Aorta (tissue), 5 donors: Measurements from ENCODE around the gene NOSIP. TPM values are rescaled to one million over a fixed set of nuclear protein-coding genes. Genes with fewer than 3 reads are reported as not detected.

Source experiments
- ATAC-seq: fragments of 200-7000 bp; cut with Tn5 transposase; one replicate; pipeline ENCODE4 v1.9.1; 2022; ENCODE audit warnings: moderate library complexity; ENCODE audit not compliant: low FRiP score
- DNase-seq, 2 donors: peaks; one replicate each; pipeline ENCODE4 v3.0.0-alpha.2; 2020
- H3K27ac ChIP-seq, 2 donors: one replicate each; pipeline ENCODE4 v1.5.1; 2013; ENCODE audit warnings: low read length in 2 of 2, mild to moderate bottlenecking in 2 of 2, moderate library complexity in 2 of 2, control low read depth in 1 of 2, inconsistent platforms in 1 of 2, low read depth in 1 of 2
- H3K27me3 ChIP-seq, 2 donors: one replicate each; pipeline ENCODE4 v1.6.1; 2013; ENCODE audit warnings: control low read depth in 1 of 2, low read length in 1 of 2, mild to moderate bottlenecking in 1 of 2, moderate library complexity in 1 of 2; ENCODE audit not compliant: insufficient read depth in 2 of 2, control insufficient read depth in 1 of 2
- H3K36me3 ChIP-seq, 2 donors: one replicate each; pipeline ENCODE4 v1.6.1; 2013; ENCODE audit warnings: control low read depth in 1 of 2, low read length in 1 of 2, mild to moderate bottlenecking in 1 of 2; ENCODE audit not compliant: insufficient read depth in 2 of 2, control insufficient read depth in 1 of 2
- H3K4me1 ChIP-seq, 2 donors: one replicate each; pipeline ENCODE4 v1.6.1; 2013; ENCODE audit warnings: low read length in 2 of 2, control low read depth in 1 of 2, mild to moderate bottlenecking in 1 of 2, moderate library complexity in 1 of 2; ENCODE audit not compliant: insufficient read depth in 2 of 2, control insufficient read depth in 1 of 2
- H3K4me3 ChIP-seq, 2 donors: one replicate each; pipeline ENCODE4 v1.5.1; 2013; ENCODE audit warnings: low read length in 2 of 2, control low read depth in 1 of 2, mild to moderate bottlenecking in 1 of 2
- H3K9me3 ChIP-seq: one replicate; pipeline ENCODE4 v1.6.1; 2013; ENCODE audit warnings: mild to moderate bottlenecking, low read length; ENCODE audit not compliant: control insufficient read depth
- WGBS, 2 donors: extraction: QIAGEN DNeasy Blood & Tissue Kit; methylation state at CpG; one replicate each; pipeline ENCODE4 v1.1.7; 2013; 5-methylcytosine and 5-hydroxymethylcytosine counted together
- intact Hi-C, 2 donors: fragments of 100-400 bp; cut with DNase I; formaldehyde crosslinking; loops; one replicate each; pipeline versions ENCODE4 v1.14.2 to v1.15.0; 2022
- polyA plus RNA-seq, 2 donors: library from polyadenylated mRNA; stranded (reverse); fragments of 200-250 nt; gene quantifications; one replicate each; pipeline ENCODE4 v1.2.3, GENCODE V29; 2013
- total RNA-seq, 2 donors: library from RNA; stranded (reverse); fragmentation: NEBNext Ultra II Directional; extraction: Animal tissue kit (Norgen Biotek cat#: 25700); gene quantifications; one replicate each; pipeline ENCODE4 v1.2.1, GENCODE V29; 2021
- donor health status: healthy with polysubstance abuse.
- donor health status: Bipolar disorder and iron deficiency.
- donor health status: DM: no; HTN: no; CAD: no.
- donor health status: DM: no; HTN: no; CAD: no.
- donor health status: DM: yes; HTN: yes; CAD: no.

Gene NOSIP
- total and polyA plus RNA-seq, 4 donors, result 38.8 to 135 (median 46.5) TPM

- DNase-seq, result peak in 1 of 2 donors; percentile 85
- Histone ChIP-seq H3K27ac (no peak overlapping the region), H3K4me1 (no peaks in the 10 kb centered on the region), H3K4me3 (no peak overlapping the region), H3K9me3 (no peaks in the 10 kb centered on the region), H3K36me3 (no peaks in the 10 kb centered on the region), H3K27me3 (no peaks in the 10 kb centered on the region)
- intact Hi-C loops, result loop anchor here in 1 of 2 donors (10.0 kb wide), 1 partner anchor 244 kb away; the partner anchor contains the start of genes AP2A1 and TSKS
- 47 to 56% methylated on average over 13 of the region's 13 CpGs for WGBS, 2 donors
- no peak for ATAC-seq
Observed at GRCh38 chr19:49520705-49521319, 59.5 kb downstream of the NOSIP start.

GRCh38 chr19:49518033-49518432 lies 62.3 kb downstream of the NOSIP start:
- no peak for DNase-seq
- no peaks in the 10 kb centered on the region for H3K27me3 ChIP-seq
- H3K36me3 ChIP-seq, result no peaks in the 10 kb centered on the region
- intact Hi-C loops, result no loop called here
- 97 to 100% methylated on average over 3 of the region's 3 CpGs for WGBS, 2 donors
- H3K27ac ChIP-seq, result no peak overlapping the region
- no peaks in the 10 kb centered on the region for H3K4me1 ChIP-seq
- ATAC-seq, result no peak
- H3K9me3 ChIP-seq, result no peaks in the 10 kb centered on the region
- H3K4me3 ChIP-seq, result no peak overlapping the region

- DNase-seq, result peak in 1 of 2 donors; percentile 82
- Histone ChIP-seq H3K27me3 (no peaks in the 10 kb centered on the region), H3K36me3 (no peaks in the 10 kb centered on the region), H3K27ac (no peak overlapping the region), H3K9me3 (no peaks in the 10 kb centered on the region), H3K4me3 (no peak overlapping the region), H3K4me1 (no peaks in the 10 kb centered on the region)
- no peak for ATAC-seq
- WGBS, 2 donors, result 85 to 90% methylated on average over 4 of the region's 4 CpGs
- intact Hi-C loops, result no loop called here
Observed at GRCh38 chr19:49515767-49516166, 64.6 kb downstream of the NOSIP start.

GRCh38 chr19:49514151-49514550 lies 66.2 kb downstream of the NOSIP start:
- Histone ChIP-seq H3K4me1 (no peaks in the 10 kb centered on the region), H3K36me3 (no peaks in the 10 kb centered on the region), H3K27ac (no peak overlapping the region), H3K27me3 (no peaks in the 10 kb centered on the region), H3K9me3 (no peaks in the 10 kb centered on the region), H3K4me3 (no peak overlapping the region)
- WGBS, 2 donors, result 86 to 88% methylated on average over 20 to 21 of the region's 21 CpGs
- no peak for DNase-seq
- intact Hi-C loops, result loop anchor here in 1 of 2 donors (5.0 kb wide), 1 partner anchor 153 kb away; the partner anchor contains the start of genes BCL2L12 and IRF3
- no peak for ATAC-seq

- peak overlapping the region; percentile 80 to 84 for H3K4me3 ChIP-seq
- 23 to 27% methylated on average over 12 of the region's 12 CpGs for WGBS, 2 donors
- no peaks in the 10 kb centered on the region for H3K4me1 ChIP-seq
- H3K9me3 ChIP-seq, result no peaks in the 10 kb centered on the region
- no peak for DNase-seq
- no peaks in the 10 kb centered on the region for H3K27me3 ChIP-seq
- no peaks in the 10 kb centered on the region for H3K36me3 ChIP-seq
- H3K27ac ChIP-seq, result no peak overlapping the region
- ATAC-seq, result no peak
- intact Hi-C loops, result loop anchor here in 1 of 2 donors (5.0 kb wide), 1 partner anchor 154 kb away; the partner anchor contains the start of genes BCL2L12 and IRF3
Observed at GRCh38 chr19:49513746-49514118, 66.6 kb downstream of the NOSIP start.

- peak overlapping the region; percentile 80 to 84 for H3K4me3 ChIP-seq
- H3K9me3 ChIP-seq, result no peaks in the 10 kb centered on the region
- no peaks in the 10 kb centered on the region for H3K36me3 ChIP-seq
- DNase-seq, result peak in 1 of 2 donors; percentile 82
- intact Hi-C loops, result loop anchor here in 1 of 2 donors (5.0 kb wide), 1 partner anchor 154 kb away; the partner anchor contains the start of genes BCL2L12 and IRF3
- H3K27ac ChIP-seq, result peak overlapping the region; percentile 20 to 72
- peak; percentile 78 for ATAC-seq
- H3K27me3 ChIP-seq, result no peaks in the 10 kb centered on the region
- no peaks in the 10 kb centered on the region for H3K4me1 ChIP-seq
- 0 to 1% methylated on average over 43 to 50 of the region's 50 CpGs for WGBS, 2 donors
Observed at GRCh38 chr19:49512970-49513745, 67.2 kb downstream of the NOSIP start.

GRCh38 chr19:49507803-49508494 lies 72.4 kb downstream of the NOSIP start:
- Histone ChIP-seq H3K36me3 (no peaks in the 10 kb centered on the region), H3K27ac (no peak overlapping the region), H3K27me3 (no peaks in the 10 kb centered on the region), H3K9me3 (no peaks in the 10 kb centered on the region), H3K4me3 (no peak overlapping the region), H3K4me1 (no peaks in the 10 kb centered on the region)
- WGBS, 2 donors, result 80 to 81% methylated on average over 12 of the region's 12 CpGs
- ATAC-seq, result no peak
- intact Hi-C loops, result loop anchor here in 1 of 2 donors (2.0 kb wide), 1 partner anchor 63 kb away; no protein-coding TSS in a partner anchor
- no peak for DNase-seq

- peak in 1 of 2 donors; percentile 72 for DNase-seq
- 37 to 42% methylated on average over 8 of the region's 8 CpGs for WGBS, 2 donors
- no peaks in the 10 kb centered on the region for H3K27me3 ChIP-seq
- no peaks in the 10 kb centered on the region for H3K4me1 ChIP-seq
- peak; percentile 69 for ATAC-seq
- intact Hi-C loops, result loop anchor here in 1 of 2 donors (2.0 kb wide), 1 partner anchor 64 kb away; no protein-coding TSS in a partner anchor
- H3K4me3 ChIP-seq, result no peak overlapping the region
- H3K27ac ChIP-seq, result no peak overlapping the region
- no peaks in the 10 kb centered on the region for H3K9me3 ChIP-seq
- H3K36me3 ChIP-seq, result no peaks in the 10 kb centered on the region
Observed at GRCh38 chr19:49506575-49507105, 73.7 kb downstream of the NOSIP start.
